GM19372 (cell line): ENCODE measurements around the gene KRTAP5-1.
A peak's percentile ranks its signal among the peaks of the same experiment; 100 is the strongest.

ENCODE experiments used
- ATAC-seq: cut with Tn5 transposase; IDR thresholded peaks from one replicate; pipeline ENCODE4 v1.9.1; 2021; ENCODE audit warnings: mild to moderate bottlenecking, low read depth, moderate library complexity; ENCODE audit not compliant: unreplicated experiment

Gene KRTAP5-1

DNA sequence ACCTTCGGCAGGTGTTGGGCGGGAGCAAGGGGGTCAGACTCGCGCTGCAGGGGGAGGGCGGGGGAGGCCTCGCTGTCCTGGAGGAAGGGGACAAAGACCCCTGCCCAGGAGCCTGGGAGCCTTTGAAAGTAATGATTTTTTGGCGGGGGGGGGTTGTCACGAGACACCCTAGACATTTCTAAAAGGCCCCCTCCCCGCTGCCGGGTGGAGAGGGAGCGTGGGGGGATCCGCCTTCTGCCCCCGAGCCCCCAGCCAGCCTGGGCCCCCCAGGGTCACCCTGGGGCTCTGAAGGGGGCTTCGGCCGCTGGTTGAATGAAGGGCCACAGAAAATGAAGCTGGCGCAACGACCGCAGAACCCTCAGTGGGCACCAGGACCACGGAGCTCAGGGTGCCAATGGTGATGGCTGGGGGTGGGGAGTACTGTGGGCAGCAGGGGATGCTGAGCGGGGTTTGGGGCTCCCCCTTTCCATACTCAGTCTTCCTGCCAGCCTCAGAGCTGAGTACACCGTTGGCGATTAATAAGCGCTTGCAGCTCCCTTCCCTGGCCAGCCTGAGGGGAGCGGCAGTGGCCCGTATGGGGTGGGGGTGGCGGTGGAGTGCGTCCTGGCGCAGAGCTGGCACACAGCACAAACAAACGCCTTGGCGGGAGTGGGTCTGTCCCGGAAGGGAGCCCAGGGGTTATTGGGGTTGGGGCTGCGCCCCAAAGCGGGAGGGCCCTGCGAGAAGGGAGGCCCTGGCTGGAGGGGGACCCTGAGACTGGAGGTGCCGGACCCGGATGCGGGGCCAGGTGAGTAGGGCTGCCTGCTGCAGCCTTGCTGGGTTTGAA, 11.8 kb downstream of the KRTAP5-1 start:
- ATAC-seq: no peak

DNA sequence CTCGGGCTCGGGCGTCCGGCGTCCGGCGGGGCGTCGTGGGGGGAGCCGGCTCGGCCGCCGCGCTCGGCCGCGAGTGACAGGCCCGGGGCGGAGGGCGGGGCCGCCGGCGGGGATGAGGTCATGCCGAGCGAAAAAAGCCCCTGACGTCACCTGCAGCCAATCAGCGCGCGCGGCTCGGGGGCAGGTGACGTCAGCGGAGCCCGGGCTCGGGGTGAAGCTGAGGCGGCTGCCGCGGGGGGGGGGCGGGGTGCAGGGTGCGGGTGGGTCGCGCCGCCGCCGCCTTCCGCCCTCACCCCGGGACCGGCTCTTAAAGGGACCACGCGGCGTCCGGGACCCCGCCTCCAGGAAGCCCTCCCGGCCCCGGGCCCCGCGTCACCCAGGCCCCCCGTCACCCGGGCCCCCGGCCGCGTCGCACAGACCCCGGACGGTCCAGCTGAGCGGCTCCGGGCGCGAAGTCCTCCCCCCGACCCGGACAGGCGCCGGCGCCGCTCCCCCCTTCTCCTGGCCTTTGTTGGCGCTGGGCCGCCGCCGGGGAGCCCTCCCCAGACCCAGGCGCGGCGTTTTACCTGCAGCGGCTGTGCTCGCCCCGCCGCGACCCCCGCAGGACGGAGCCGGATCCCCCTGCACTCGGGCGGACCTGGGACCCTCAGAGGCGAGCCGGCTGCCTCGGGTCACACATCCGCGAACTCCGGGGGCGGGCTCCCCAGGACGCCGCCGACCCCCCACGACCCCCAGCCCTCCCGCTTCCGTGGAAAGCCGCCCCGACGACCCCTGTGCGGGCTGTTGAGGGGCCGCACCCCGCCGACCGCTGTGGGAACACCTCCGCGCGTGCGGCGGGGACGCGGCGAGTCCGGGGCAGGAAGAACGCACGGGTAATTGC, 12.6 kb downstream of the KRTAP5-1 start, which contains the start of gene DUSP8:
Gene DUSP8 (minus strand): TSS at position 75 of the 880 bp plus-strand sequence. CDS start 6,445 bp downstream, outside the sequence.
- peak; percentile 58 for ATAC-seq

- ATAC-seq: no peak
Observed at GRCh38 chr11:1571760-1572196, 13.3 kb downstream of the KRTAP5-1 start.

GRCh38 chr11:1570896-1571759, 14.0 kb downstream of the KRTAP5-1 start:
- ATAC-seq: no peak

- ATAC-seq: no peak
Observed at GRCh38 chr11:1570531-1570895, 14.6 kb downstream of the KRTAP5-1 start.

DNA sequence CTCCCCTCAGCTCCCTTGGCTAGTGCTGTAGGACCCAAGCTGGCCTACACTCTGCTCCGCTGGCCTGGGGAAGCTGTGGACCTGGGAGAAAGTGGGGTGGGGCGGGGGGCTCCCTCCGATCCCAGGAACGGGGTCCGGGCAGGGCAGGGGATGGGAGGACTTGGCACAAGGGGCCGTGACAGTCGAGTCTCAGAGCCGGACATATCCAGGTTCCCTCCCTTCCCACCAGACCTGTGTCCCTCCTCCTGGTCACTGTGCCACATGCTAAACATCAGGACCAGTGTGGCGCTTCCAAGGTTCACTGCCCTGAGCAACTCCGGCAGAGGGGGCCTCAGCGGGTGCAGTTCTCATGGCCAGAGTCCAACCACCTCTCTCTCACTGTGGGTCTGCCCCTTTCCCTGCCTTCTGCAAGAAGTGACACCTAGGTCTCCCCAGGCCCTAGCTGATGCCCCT, 15.1 kb downstream of the KRTAP5-1 start:
- no peak for ATAC-seq

GRCh38 chr11:1569251-1569780, 15.8 kb downstream of the KRTAP5-1 start:
- ATAC-seq: no peak

- no peak for ATAC-seq
Observed at GRCh38 chr11:1568441-1568911, 16.6 kb downstream of the KRTAP5-1 start.

DNA sequence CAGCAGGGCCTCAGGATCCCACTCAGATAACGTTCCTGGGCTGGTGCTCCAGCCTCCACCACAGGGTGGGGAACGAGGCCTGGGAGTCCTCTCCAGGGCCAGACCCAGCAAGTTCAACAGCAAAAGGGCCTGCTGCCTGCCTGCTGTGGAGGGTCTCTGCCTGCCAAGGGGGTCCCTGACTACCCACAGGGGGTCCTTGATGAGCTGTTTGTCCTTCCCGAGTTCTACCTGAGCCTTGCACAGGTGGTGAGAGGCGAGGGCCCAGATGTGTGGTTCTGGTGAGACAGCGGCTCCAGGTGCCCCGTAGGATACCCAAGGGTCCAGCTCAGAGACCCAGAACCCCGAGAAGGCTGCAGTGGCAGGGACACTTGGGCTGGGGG, 17.4 kb downstream of the KRTAP5-1 start:
- no peak for ATAC-seq

- no peak for ATAC-seq
Observed at GRCh38 chr11:1567052-1567720, 17.9 kb downstream of the KRTAP5-1 start.

DNA sequence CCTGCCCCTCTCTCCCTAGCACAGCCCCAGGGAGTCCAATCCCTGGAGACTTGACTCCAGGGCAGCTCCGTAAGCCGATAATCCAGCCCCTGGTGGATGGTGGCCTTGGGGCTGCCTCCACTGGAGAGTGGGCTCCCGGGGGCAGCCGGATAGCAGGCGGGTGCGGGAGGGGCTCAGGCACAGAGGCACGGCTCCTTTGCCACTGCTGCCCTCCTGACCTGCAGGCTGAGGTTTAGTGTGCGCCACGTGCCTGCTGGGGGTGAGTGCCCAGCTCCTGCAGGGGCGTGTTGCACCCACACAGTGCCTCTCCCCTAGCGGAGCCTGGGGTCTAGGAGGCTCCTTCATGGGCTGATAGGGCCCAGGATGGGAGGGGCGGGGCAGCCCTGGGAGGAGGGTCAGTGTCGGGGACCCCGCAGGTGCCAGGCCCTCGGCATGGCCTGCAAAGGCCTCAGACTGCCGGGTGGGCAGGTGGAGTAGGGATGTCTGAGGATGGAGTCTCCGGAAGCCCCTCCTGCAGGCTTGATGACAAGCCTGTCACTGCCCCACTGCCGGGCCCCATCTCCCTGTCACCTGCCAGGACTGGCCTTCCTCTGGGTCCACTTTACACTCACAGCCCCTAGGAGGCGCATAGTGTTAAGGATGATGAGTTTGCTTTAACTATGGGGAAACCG, 18.6 kb downstream of the KRTAP5-1 start:
- no peak for ATAC-seq

- ATAC-seq: no peak
Observed at GRCh38 chr11:1565904-1566247, 19.2 kb downstream of the KRTAP5-1 start.

GRCh38 chr11:1565173-1565903, 19.7 kb downstream of the KRTAP5-1 start:
- no peak for ATAC-seq

DNA sequence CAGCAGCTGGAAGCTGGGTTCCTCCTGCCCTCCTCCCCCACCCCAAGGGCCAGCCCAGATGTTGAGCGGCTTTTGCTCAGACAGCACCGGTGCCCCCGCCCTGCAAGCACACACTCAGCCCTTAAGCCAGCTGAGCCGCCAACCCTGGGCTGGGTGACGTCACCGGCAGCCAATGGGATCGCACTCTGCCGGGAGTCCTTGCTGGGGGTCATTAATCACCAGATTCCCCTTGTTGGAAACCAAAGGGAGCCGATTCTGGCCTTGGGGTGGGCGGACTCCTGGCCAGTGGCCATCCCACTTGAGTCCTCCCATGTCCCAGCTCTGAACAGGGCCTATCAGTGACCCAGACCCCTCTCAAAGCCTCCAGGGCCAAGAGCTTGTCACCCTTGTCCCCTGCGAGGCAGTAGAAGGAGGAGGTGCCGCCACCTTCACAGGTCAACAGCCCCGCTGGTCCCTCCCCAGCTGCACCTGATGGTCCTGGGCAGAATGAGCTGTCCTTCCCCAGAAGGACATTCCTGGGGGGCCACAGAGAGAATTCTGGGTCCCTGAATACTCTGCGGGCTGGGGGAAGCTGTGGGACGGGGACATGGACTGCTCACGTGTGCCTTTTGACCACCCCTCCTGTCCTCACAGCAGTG, 20.4 kb downstream of the KRTAP5-1 start:
- no peak for ATAC-seq

- no peak for ATAC-seq
Observed at GRCh38 chr11:1563697-1564534, 21.2 kb downstream of the KRTAP5-1 start.

GRCh38 chr11:1563149-1563638, 21.9 kb downstream of the KRTAP5-1 start:
- ATAC-seq: no peak
